Eye (tissue), 1 donor: ENCODE results near the gene ABRACL.
A peak's percentile ranks its signal among the peaks of the same experiment; 100 is the strongest.
"Not testable (repeated sequence)": the region's sequence is repeated elsewhere in the genome, so short reads cannot be mapped to it uniquely, and the experiment has no call there.

Experiments
- DNase-seq: peaks from one replicate; pipeline ENCODE4 v3.0.0-alpha.2; 2015

The ABRACL gene, protein sequence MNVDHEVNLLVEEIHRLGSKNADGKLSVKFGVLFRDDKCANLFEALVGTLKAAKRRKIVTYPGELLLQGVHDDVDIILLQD

GRCh38 chr6:139028658-139029469 is at the start of gene ABRACL:
ABRACL (plus strand) TSS chr6:139028745; CDS start chr6:139034161, 5,416 bp downstream.
- DNase-seq, result peak; percentile 90

DNA sequence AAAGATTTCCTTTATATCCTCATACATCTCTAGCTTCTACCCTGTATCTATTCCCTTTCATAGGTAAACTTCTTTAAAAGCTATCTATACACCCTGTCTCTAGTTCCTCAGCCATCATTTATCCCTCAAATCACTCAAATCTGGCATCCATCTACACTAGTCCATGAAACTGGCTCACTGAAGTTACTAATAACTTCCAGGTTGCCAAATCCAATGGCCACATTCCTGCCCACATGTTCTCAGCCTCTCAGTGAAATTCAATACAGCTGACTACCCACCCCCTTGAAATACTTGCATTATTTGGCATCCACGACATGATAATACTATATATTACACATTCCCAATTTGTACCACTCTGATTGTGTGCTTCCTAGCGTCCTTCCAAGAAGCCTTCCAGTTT is 49.2 kb upstream of the ABRACL start:
- DNase-seq, result no peak

GRCh38 chr6:138979813-138980668 is 48.5 kb upstream of the ABRACL start:
- no peak for DNase-seq

GRCh38 chr6:138981416-138981815 is 47.1 kb upstream of the ABRACL start:
- DNase-seq, result no peak

DNA sequence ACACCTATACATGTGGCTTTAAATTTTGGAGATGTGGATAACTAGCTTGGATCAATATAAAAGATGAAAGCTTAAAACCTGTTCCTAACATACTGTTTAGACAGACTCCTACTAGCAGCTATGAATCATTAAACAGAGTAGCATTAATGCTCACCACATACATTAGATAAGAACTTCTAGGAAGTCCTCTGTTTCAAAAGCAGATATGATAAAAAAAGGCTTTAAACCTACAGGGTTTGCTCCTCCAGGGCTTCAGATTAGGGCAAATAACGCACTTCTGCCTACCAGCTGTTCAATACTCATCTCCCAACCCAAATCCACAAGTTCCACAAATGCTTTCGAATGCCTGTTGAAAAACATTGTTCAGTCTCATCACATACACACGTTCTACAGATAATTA is 42.0 kb upstream of the ABRACL start:
- no peak for DNase-seq

GRCh38 chr6:138987080-138987642 is 41.4 kb upstream of the ABRACL start:
- DNase-seq, result peak; percentile 81

GRCh38 chr6:138987643-138988468 is 40.7 kb upstream of the ABRACL start, which contains the start of gene REPS1:
REPS1 (minus strand) TSS chr6:138988253; CDS start chr6:138987682, 571 bp downstream.
- peak; percentile 97 for DNase-seq

DNA sequence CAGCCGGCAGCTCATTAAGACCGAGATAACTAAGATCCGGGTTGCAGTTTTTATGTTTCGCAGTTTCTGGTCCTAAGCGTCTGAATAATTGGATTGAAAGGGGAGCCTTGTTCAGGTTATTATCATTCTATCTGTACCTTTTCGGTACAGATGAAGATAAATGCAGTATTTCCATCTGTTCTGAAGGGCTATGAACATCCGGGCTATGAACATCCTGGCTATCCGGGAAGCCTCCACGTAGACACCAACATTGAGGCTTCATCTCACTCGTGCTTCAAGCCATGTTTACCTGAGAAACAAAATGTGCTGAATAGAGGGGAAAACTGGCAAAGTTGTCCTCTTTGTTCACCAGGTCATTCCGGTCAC is 40.1 kb upstream of the ABRACL start:
- no peak for DNase-seq

DNA sequence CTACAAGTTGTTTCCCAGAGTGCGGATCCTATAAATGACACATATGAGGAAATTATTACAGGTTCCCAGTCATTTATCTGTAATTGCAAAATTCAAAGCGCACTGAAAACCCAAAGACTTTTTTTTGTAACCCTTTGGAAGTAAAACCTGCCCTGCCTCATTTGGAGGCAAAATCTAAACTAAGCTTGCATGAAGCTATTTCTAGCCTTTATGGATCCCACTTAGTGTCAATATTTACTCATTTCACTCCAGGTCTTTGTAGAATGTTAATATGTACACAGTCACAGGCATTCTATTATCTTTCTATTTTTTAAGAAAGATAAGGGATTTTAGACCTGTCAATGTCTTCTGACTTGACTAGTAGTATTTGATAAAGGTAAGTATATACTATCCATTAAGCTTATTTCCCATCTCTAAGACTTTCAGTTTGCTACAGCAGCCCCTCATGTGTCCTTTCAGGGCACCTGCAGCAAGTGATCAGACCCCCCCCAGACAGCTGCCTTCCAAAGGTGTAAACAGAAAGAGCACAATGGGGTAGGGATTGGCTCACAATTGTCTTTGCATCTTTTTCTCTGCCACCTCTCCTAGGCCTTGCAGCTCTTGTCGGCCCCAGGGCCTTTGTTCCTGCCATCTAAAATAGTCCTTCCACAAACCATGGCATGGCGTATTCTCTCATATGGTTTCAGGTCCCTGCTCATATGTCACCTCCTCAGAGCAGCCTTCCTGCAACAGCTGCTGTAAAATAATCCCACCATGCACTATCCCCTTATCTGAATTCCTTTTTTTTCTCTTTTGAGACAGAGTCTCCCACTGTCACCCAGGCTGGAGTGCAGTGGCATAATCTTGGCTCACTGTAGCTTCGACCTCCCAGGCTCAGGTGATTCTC is 39.2 kb upstream of the ABRACL start:
- no peak for DNase-seq

DNA sequence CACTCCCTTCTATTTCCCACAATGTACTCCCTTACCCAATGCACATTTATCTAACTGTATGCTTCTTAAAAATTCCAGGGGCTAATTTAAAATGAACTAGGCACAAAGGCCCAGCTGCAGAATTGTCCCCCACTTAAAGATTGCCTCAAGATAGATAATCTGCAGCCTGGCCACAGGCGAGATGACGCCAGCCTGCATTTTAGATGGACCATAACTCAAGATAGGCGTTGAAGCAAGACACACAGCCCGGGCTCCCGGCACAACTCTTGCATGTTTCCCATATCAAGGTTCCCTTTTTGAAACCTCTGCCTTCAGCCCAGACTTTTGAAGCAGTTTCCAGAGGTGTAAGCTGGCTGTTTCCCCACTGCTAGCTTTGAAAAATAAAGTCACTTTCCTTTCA is 37.3 kb upstream of the ABRACL start:
- no peak for DNase-seq

- DNase-seq, result not testable (repeated sequence)
Observed at GRCh38 chr6:138992965-138993364, 35.6 kb upstream of the ABRACL start.

GRCh38 chr6:138993410-138993809 is 35.1 kb upstream of the ABRACL start:
- not testable (repeated sequence) for DNase-seq

GRCh38 chr6:138996524-138996923 is 32.0 kb upstream of the ABRACL start:
- no peak for DNase-seq

GRCh38 chr6:138997136-138997535 is 31.4 kb upstream of the ABRACL start:
- no peak for DNase-seq

DNA sequence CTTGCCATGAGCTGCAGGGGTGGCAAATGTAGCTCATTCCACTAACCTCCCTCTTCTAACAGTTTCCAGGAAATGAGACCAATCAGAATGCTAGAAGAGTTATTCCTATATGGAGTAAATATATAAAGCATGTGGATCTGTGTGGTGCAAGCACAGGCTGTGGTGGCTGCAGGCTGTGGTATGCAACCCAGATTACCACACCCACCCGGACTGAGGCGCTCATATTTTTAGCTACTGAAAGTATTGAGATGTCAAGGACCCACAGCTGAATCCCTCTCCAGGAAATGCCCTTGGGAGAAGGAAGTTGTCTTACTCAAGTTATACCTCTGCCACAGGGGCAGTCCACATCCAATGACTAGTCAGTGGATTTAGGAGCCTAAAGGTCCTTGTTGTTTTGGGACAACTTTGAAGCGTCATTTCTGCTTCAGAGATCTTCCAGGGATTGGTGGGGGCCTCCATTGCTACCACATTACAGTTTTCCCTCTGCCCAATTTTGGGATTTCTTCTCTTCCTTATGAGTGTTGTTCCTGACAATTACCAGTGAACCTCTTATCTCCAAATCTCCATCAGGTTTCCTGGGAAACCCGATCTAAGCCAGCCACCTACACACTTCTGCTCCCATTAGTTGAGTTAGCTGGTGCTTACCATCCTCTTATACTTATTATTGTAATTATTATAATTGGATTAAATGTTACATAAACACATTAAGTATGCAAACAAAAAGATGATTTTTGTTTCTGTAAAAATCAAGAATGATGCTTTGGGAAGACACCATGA is 28.4 kb upstream of the ABRACL start:
- no peak for DNase-seq

DNA sequence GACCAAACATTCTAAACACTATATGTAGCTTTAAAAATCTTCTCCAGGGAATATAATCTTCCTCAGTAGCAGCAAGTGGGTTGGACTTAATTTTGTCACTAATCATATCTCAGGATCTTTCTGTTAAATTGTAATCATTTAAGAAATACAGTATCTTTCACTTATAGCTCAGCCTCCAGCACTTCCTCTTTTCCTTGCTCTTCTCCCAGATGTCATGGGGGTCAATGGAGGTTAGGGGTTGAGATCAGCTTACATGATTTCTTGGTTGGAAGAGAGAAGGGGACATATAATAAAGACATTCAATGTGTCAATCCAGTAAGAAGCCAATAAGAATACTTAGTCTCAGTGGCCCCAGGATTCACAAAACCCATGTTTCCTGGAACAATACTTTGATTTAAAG is 24.8 kb upstream of the ABRACL start:
- no peak for DNase-seq

DNA sequence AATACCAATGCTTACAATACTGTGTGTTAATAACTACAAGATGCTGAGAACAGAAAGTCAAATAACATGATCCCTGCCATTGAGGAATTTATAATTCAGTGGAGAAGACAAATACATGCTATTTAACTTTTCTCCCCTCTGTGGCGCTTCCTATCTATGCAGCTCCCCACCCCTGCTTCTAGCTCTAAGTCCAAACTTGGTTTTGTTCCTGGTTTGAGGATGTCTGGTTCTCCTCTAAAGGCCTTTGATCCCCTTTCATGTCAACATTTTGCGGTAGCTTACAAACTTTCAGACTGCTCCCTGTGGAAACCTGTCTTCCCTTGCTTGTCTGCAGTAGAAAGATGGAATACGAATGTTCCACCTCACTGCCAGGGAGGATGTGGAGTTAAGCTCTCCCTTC is 22.1 kb upstream of the ABRACL start:
- DNase-seq, result no peak

GRCh38 chr6:139007428-139007827 is 21.1 kb upstream of the ABRACL start:
- no peak for DNase-seq

GRCh38 chr6:139008117-139008516 is 20.4 kb upstream of the ABRACL start:
- DNase-seq, result no peak

- DNase-seq, result no peak
Observed at GRCh38 chr6:139010674-139011073, 17.9 kb upstream of the ABRACL start.

DNA sequence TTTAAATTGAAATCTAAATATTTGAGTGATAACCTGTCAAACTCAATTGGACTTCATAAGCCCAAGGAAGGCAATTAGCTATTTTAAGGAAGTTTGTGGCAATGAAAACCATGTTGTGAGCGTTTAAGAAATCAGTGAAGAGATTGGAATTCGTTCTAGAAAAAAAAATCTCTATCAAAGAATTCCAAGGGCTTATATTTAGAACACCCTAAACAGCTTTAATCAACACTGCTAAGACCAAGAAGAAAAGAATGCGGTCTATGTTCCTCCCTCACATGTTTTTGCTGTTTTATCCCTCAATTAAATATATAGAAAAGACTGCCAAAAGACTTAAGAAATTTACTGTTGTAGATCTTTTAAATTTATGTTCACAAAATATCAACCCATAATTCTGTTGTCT is 16.6 kb upstream of the ABRACL start:
- DNase-seq, result no peak
